ENCODE measurements around the gene PRSS53. TPM values are rescaled to one million over a fixed set of nuclear protein-coding genes. Genes with fewer than 3 reads are reported as not detected.

PRSS53 gene
- total RNA-seq, 2 donors from 2014 or later, result 3.2 to 4.4 TPM

DNA sequence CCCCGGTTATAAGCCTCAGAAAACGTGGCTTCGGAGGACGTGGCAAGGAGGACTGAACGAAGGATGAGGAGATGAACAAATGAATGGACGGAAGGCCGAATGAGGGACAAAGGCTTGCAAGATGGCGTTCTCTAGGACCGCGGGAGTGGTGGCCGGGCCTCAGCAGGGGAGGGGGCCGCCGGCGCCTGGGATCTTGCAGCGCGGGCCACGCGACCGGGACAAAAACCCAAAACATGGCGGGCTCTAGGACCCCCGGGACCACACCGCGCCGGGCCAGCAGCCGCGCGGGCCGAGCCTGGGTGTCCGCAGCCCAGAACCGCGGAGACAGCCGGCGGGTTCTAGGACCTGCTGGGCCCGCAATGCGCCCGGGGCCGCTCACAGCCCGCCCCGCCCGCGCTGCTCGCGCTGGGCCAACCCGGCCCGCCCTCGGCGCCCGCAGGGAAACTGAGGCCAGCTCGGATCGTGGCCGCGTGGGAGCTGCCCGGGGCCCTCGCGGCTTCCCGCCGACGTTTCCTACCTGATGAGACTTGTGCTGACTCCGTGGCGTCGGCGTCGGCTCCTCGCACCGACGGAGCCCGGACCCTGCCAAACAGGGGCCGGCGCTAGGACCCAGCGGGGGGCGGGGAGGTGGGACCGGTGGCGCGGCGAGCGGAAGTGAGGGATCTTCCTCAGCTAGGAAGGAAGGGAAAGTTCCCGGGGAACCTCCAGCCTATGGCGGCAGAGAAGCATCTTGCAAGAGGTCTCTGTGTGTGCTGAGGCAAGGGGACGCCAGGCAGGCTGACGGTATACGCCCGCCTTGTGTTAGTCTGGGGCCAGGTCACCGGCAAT, 15.4 kb downstream of the PRSS53 start:
- peaks cover 32% of the 10 kb centered on the region for H3K4me1 Mint-ChIP-seq
- H3K27ac Mint-ChIP-seq, result peak overlapping the region; percentile 100
- peaks cover 4% of the 10 kb centered on the region for H3K36me3 Mint-ChIP-seq (ENCODE audit: low read depth)
- peak overlapping the region; percentile 99 for H3K4me3 Mint-ChIP-seq
- H3K9me3 ChIP-seq (ENCODE audit: control insufficient read depth, low read length, poor library complexity, severe bottlenecking), result no peaks in the 10 kb centered on the region
- no peaks in the 10 kb centered on the region for H3K27me3 Mint-ChIP-seq
- ATAC-seq (peak; percentile 63), DNase-seq (peak; percentile 71 to 84 (median 79))

DNA sequence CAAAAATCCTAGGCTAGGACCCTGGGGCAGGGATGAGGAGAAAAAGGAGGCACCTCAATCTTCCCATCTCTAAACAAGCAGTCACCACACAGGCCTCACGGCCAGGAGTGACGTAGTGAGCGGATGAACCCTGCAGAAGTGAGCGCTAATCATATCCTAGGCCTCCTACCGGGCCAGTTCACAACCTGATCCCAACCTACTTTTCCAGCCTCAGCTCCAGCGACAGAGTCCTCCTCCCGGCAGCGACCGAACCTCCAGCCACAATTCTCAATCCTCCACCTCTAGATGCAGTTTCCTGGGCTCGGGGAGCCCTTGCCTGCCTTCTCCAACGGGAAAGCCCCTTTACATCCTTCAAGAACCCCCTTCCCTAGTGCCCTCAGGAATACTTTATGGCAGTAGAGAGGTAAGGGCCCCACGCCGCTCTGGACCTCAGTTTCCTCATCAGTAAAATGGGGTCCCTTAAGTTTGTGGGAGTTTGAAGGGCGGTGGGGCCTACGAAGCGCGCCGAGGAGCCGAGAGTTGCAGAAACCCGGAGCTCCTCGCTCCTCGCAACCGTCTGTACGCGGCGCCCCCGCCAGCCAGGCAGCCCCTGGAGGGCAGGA, 16.1 kb downstream of the PRSS53 start:
- Mint-ChIP-seq H3K4me3 (peak overlapping the region; percentile 99), H3K27ac (peak overlapping the region; percentile 95), H3K4me1 (peaks cover 31% of the 10 kb centered on the region), H3K27me3 (no peaks in the 10 kb centered on the region), H3K36me3 (ENCODE audit: low read depth) (peaks cover 4% of the 10 kb centered on the region)
- DNase-seq, result no peak
- H3K9me3 ChIP-seq (ENCODE audit: control insufficient read depth, low read length, poor library complexity, severe bottlenecking), result no peaks in the 10 kb centered on the region
- ATAC-seq, result no peak

GRCh38 chr16:31071861-31072260, 16.9 kb downstream of the PRSS53 start:
- ATAC-seq (no peak), DNase-seq (no peak)
- peak overlapping the region; percentile 99 for H3K4me3 Mint-ChIP-seq
- peaks cover 4% of the 10 kb centered on the region for H3K36me3 Mint-ChIP-seq (ENCODE audit: low read depth)
- no peaks in the 10 kb centered on the region for H3K9me3 ChIP-seq (ENCODE audit: control insufficient read depth, low read length, poor library complexity, severe bottlenecking)
- H3K27ac Mint-ChIP-seq, result peak overlapping the region; percentile 95
- H3K4me1 Mint-ChIP-seq, result peaks cover 31% of the 10 kb centered on the region
- H3K27me3 Mint-ChIP-seq, result no peaks in the 10 kb centered on the region

DNA sequence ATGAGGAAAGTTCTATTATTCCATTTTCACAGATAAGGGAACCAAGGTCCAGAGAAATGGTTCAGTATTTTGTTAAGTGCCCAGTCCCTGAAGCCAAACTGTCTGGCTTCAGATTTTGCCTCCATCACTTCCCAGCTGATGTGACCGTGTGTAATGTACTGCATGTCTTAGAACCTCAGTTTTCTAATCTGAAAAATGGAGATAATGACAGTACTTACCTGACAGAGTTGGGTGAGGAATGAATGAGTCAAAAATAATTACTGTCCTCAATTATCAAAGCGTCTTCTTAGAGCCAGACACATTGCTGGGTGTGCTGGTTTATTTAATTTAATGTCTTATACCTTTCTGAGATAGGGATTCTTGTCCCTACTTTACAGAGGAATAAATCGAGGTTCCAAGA, 21.4 kb downstream of the PRSS53 start:
- DNase-seq, result no peak
- ATAC-seq, result no peak
- H3K9me3 ChIP-seq (ENCODE audit: control insufficient read depth, low read length, poor library complexity, severe bottlenecking), result no peaks in the 10 kb centered on the region
- Mint-ChIP-seq H3K36me3 (ENCODE audit: low read depth) (no peaks in the 10 kb centered on the region), H3K27ac (no peak overlapping the region), H3K4me1 (peaks cover 45% of the 10 kb centered on the region), H3K27me3 (no peaks in the 10 kb centered on the region), H3K4me3 (no peak overlapping the region)

DNA sequence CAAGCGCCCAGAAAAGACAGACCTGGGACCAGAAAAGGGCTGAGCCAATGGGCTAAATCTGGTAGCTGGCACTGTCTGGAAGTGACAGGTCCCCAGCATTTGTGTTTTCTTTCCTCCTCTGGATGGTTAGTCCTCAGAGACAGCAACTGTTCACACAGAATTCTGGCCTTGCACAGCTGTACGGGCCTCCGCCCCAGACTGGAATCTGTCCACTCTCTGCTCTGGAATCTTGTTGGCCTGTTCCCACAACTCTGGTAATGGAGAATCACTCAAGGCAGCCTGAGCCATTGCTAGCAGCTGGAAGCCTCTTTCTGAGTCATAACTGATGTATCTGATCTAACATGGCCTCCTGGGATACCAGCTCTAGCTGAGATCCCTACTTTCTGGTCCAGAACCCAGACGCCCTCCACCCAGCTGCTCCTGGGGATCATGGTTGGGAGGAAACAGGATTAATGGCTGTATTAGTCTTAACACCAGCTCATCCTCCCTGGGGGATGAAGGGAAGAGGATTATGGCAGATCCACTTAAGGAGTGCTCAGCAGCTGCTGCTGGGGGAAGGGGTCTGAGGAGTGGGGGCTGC, 23.8 kb downstream of the PRSS53 start:
- H3K4me1 Mint-ChIP-seq, result peaks cover 38% of the 10 kb centered on the region
- H3K4me3 Mint-ChIP-seq, result peak overlapping the region; percentile 82
- H3K36me3 Mint-ChIP-seq (ENCODE audit: low read depth), result no peaks in the 10 kb centered on the region
- no peak for ATAC-seq
- peak overlapping the region; percentile 29 for H3K27ac Mint-ChIP-seq
- DNase-seq, result no peak
- no peaks in the 10 kb centered on the region for H3K27me3 Mint-ChIP-seq
- H3K9me3 ChIP-seq (ENCODE audit: control insufficient read depth, low read length, poor library complexity, severe bottlenecking), result no peaks in the 10 kb centered on the region

- DNase-seq (no peak), ATAC-seq (peak; percentile 54)
- H3K27me3 Mint-ChIP-seq, result no peaks in the 10 kb centered on the region
- peak overlapping the region; percentile 82 for H3K4me3 Mint-ChIP-seq
- peak overlapping the region; percentile 61 for H3K27ac Mint-ChIP-seq
- peaks cover 33% of the 10 kb centered on the region for H3K4me1 Mint-ChIP-seq
- H3K36me3 Mint-ChIP-seq (ENCODE audit: low read depth), result no peaks in the 10 kb centered on the region
- H3K9me3 ChIP-seq (ENCODE audit: control insufficient read depth, low read length, poor library complexity, severe bottlenecking), result no peaks in the 10 kb centered on the region
These were observed 24.7 kb downstream of the PRSS53 start for GRCh38 chr16:31063843-31064611.

DNA sequence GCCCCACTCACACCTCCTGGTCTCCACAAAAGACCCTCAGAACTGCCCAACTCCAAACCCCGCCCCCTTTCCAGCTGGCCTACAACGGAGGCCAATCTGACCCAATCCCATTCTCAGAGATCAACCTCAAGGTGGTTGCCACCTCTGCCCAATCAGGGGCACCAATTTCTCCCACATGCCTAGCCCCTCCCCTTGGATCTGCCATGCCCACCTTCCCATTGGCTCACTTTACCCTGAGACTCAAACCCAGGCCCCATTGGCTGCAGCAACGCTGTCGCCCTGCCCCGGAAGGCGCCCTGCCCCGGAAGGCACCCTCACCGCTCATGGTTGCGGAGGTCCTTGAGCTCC, 25.3 kb downstream of the PRSS53 start:
- DNase-seq, result no peak
- ATAC-seq, result no peak
- no peaks in the 10 kb centered on the region for H3K9me3 ChIP-seq (ENCODE audit: control insufficient read depth, low read length, poor library complexity, severe bottlenecking)
- H3K36me3 Mint-ChIP-seq (ENCODE audit: low read depth), result no peaks in the 10 kb centered on the region
- H3K4me1 Mint-ChIP-seq, result peaks cover 32% of the 10 kb centered on the region
- H3K27ac Mint-ChIP-seq, result peak overlapping the region; percentile 61
- no peaks in the 10 kb centered on the region for H3K27me3 Mint-ChIP-seq
- H3K4me3 Mint-ChIP-seq, result peak overlapping the region; percentile 39

GRCh38 chr16:31061813-31062440, 26.8 kb downstream of the PRSS53 start:
- H3K27ac Mint-ChIP-seq, result no peak overlapping the region
- no peaks in the 10 kb centered on the region for H3K27me3 Mint-ChIP-seq
- no peaks in the 10 kb centered on the region for H3K9me3 ChIP-seq (ENCODE audit: control insufficient read depth, low read length, poor library complexity, severe bottlenecking)
- peaks cover 29% of the 10 kb centered on the region for H3K4me1 Mint-ChIP-seq
- DNase-seq (no peak), ATAC-seq (no peak)
- H3K36me3 Mint-ChIP-seq (ENCODE audit: low read depth), result no peaks in the 10 kb centered on the region
- no peak overlapping the region for H3K4me3 Mint-ChIP-seq

- H3K4me1 Mint-ChIP-seq, result peaks cover 26% of the 10 kb centered on the region
These were observed 27.5 kb downstream of the PRSS53 start for GRCh38 chr16:31061126-31061812.

DNA sequence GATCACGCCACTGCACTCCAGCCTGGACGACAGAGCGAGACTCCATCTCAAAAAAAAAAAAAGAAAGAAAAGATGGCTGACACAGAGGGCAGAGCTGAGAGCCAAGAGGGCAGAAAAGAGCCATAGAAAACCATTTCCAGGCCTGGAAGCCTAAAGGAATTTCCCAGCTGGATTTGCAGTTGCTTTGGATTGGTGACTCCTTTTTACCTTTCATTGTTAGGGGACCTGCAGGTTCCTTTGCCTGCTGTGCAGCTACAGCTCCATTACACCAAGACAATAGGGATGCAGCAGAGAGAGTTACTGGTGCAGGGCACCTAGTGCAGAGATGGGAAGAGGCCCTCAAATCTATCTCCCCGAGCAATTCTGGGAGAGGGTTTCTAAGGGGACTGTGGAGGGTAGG, 33.1 kb downstream of the PRSS53 start:
- peaks cover 2% of the 10 kb centered on the region for H3K4me1 Mint-ChIP-seq
- H3K4me3 Mint-ChIP-seq, result no peak overlapping the region
- no peaks in the 10 kb centered on the region for H3K36me3 Mint-ChIP-seq (ENCODE audit: low read depth)
- ATAC-seq (no peak), DNase-seq (no peak)
- H3K9me3 ChIP-seq (ENCODE audit: control insufficient read depth, low read length, poor library complexity, severe bottlenecking), result no peaks in the 10 kb centered on the region
- no peak overlapping the region for H3K27ac Mint-ChIP-seq
- H3K27me3 Mint-ChIP-seq, result peaks cover 5% of the 10 kb centered on the region

More at GRCh38 chr16:31061126-31061812, 27.5 kb downstream of the PRSS53 start:
- no peak for ATAC-seq
- Mint-ChIP-seq H3K27ac (no peak overlapping the region), H3K4me3 (no peak overlapping the region), H3K36me3 (ENCODE audit: low read depth) (no peaks in the 10 kb centered on the region), H3K27me3 (no peaks in the 10 kb centered on the region)
- no peak for DNase-seq
- H3K9me3 ChIP-seq (ENCODE audit: control insufficient read depth, low read length, poor library complexity, severe bottlenecking), result no peaks in the 10 kb centered on the region

GRCh38 chr16:31052114-31052513, 36.6 kb downstream of the PRSS53 start:
- peaks cover 5% of the 10 kb centered on the region for H3K27me3 Mint-ChIP-seq
- DNase-seq, result no peak
- H3K4me3 Mint-ChIP-seq, result no peak overlapping the region
- peak overlapping the region; percentile 43 for H3K27ac Mint-ChIP-seq
- H3K9me3 ChIP-seq (ENCODE audit: control insufficient read depth, low read length, poor library complexity, severe bottlenecking), result no peaks in the 10 kb centered on the region
- ATAC-seq, result peak; percentile 28
- peaks cover 5% of the 10 kb centered on the region for H3K4me1 Mint-ChIP-seq
- peaks cover 2% of the 10 kb centered on the region for H3K36me3 Mint-ChIP-seq (ENCODE audit: low read depth)

- Mint-ChIP-seq H3K4me3 (no peak overlapping the region), H3K4me1 (peaks cover 8% of the 10 kb centered on the region), H3K27ac (no peak overlapping the region), H3K27me3 (peaks cover 5% of the 10 kb centered on the region), H3K36me3 (ENCODE audit: low read depth) (peaks cover 2% of the 10 kb centered on the region)
- DNase-seq (no peak), ATAC-seq (no peak)
- no peaks in the 10 kb centered on the region for H3K9me3 ChIP-seq (ENCODE audit: control insufficient read depth, low read length, poor library complexity, severe bottlenecking)
These were observed 38.3 kb downstream of the PRSS53 start for GRCh38 chr16:31050280-31051030.

Data from T-helper 17 cell (primary cell).